NT2/D1 (cell line): ENCODE results near the gene ULK1.

Experiments
- DNase-seq: peaks from one replicate; pipeline ENCODE4 v3.0.0-alpha.2; 2011; ENCODE audit warnings: low read depth, low spot score
- H3K27me3 ChIP-seq: 2 replicates; pipeline ENCODE4 v1.6.0; 2011; ENCODE audit warnings: mild to moderate bottlenecking; ENCODE audit not compliant: insufficient read length, insufficient read depth
- H3K36me3 ChIP-seq: 2 replicates; pipeline ENCODE4 v1.6.1; 2011; ENCODE audit warnings: mild to moderate bottlenecking, low read length, mixed read lengths; ENCODE audit not compliant: insufficient read depth, insufficient read length
- H3K4me1 ChIP-seq: 2 replicates; pipeline ENCODE4 v1.5.1; 2011; ENCODE audit not compliant: insufficient read depth, insufficient read length
- H3K4me3 ChIP-seq: 2 replicates; pipeline ENCODE4 v1.5.1; 2011; ENCODE audit warnings: low read depth; ENCODE audit not compliant: insufficient read length
- H3K9ac ChIP-seq: 2 replicates; pipeline ENCODE4 v1.6.0; 2011; ENCODE audit warnings: low read depth; ENCODE audit not compliant: insufficient read length
- H3K9me3 ChIP-seq: 2 replicates; pipeline ENCODE4 v1.5.1; 2011; ENCODE audit warnings: mild to moderate bottlenecking, low read length; ENCODE audit not compliant: insufficient read depth
- SUZ12 ChIP-seq: IDR thresholded peaks from 2 replicates; pipeline ENCODE4 v1.6.1; 2011; ENCODE audit not compliant: insufficient read length, insufficient read depth; ENCODE audit errors: extremely low read depth
- YY1 ChIP-seq: IDR thresholded peaks from 2 replicates; pipeline ENCODE4 v1.6.1; 2011; ENCODE audit not compliant: insufficient read length, insufficient read depth
- ZNF274 ChIP-seq: IDR thresholded peaks from 2 replicates; pipeline ENCODE4 v1.6.1; 2011; ENCODE audit warnings: mild to moderate bottlenecking, low read depth, low read length

Gene ULK1

DNA sequence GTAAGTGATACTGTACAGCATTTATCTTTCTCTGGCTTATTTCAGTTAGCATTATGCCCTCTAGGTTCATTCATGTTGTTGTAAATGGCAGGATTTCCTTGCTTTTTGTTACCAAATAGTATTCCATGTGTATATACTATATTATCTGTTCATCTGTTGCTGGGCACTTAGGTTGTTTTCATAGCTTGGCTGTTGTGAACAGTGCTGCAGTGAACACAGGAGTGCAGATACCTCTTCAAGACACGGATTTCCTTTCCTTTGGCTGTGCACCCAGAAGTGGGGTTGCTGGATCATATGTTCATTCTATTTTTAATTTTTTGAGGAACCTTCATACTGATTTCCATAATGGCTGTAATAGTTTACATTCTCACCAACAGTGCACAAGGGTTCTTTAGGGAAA, 76.8 kb downstream of the ULK1 start:
- Histone ChIP-seq H3K9me3 (no peaks in the 10 kb centered on the region), H3K4me1 (no peaks in the 10 kb centered on the region), H3K4me3 (no peak overlapping the region), H3K9ac (no peak overlapping the region), H3K36me3 (peaks cover 10% of the 10 kb centered on the region), H3K27me3 (no peaks in the 10 kb centered on the region)
- TF ChIP-seq YY1 (no peak), ZNF274 (no peak), SUZ12 (no peak)
- DNase-seq = no peak
